Nephron (organoid): ENCODE data around the gene SMIM29.

Source experiments
- H3K27ac Mint-ChIP-seq, 3 experiments: 2 replicates each; pipeline ENCODE4 v1.8.0; 2020; ENCODE audit warnings: mixed read lengths in 3 of 3, mild to moderate bottlenecking in 2 of 3, moderate library complexity in 1 of 3
- H3K27me3 Mint-ChIP-seq: 2 replicates; pipeline ENCODE4 v1.8.0; 2021; ENCODE audit warnings: low read depth, mild to moderate bottlenecking, moderate library complexity, mixed read lengths
- H3K36me3 Mint-ChIP-seq: 2 replicates; pipeline ENCODE4 v1.8.0; 2020; ENCODE audit warnings: low read depth, mixed read lengths
- H3K4me1 Mint-ChIP-seq: 2 replicates; pipeline ENCODE4 v1.8.0; 2020; ENCODE audit warnings: mixed read lengths
- H3K4me3 Mint-ChIP-seq, 3 experiments: 2 replicates each; pipeline ENCODE4 v1.8.0; 2020; ENCODE audit warnings: mild to moderate bottlenecking in 3 of 3, mixed read lengths in 3 of 3, moderate library complexity in 2 of 3
- H3K9me3 Mint-ChIP-seq: 2 replicates; pipeline ENCODE4 v1.8.0; 2020; ENCODE audit warnings: mixed read lengths
- TF ChIP-seq, protein P1 (sequence below), 3 experiments: fragments of 200-600 bp; sonication (generic); IDR thresholded peaks; one replicate each; pipeline ENCODE4 v1.5.0; 2021; ENCODE audit warnings: antibody characterized with exemption in 3 of 3; ENCODE audit not compliant: unreplicated experiment in 3 of 3

The SMIM29 gene

DNA sequence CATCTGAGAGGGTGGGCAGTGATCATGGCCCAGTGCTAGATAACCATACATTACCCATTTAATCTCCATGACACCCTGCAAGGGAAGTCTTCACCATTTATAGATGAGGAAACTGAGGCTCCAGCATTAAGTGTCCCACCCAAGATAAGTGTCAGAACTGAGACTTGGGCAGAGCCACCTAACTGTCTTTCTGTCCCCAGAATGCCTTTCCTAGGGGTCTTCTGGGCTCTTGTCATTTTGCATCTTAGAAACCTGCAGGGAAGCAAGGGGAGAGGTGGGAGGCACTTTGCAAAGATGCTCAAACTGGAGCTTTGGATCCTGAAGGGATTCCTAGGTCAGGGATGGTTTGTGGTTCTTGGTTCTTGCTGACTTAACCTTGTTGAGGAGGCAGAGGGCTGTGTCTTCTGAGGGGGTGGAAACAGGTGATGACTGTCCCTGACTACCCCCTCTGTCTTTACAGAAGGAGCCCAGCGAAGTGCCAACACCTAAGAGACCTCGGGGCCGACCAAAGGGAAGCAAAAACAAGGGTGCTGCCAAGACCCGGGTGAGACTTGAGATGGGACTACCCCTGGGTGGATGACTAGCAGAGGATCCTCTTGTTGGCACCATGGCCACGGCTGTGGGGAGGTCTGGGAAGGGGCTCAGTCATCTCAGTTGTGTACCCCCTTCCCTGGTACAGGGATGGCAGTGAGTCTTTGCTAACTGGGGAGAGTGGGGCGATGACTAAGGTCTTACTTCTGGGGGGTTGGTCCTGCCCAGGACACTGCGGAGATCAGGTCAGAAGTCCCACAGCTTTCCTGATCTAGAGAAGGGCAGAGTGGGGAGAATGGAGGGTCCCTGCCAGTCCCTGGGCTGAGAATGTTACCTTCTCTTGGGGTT is 6.3 kb downstream of the SMIM29 start:
- peaks cover 9% of the 10 kb centered on the region for H3K4me1 Mint-ChIP-seq
- no peaks in the 10 kb centered on the region for H3K9me3 Mint-ChIP-seq
- no peak overlapping the region for H3K27ac Mint-ChIP-seq
- peaks cover 37% of the 10 kb centered on the region for H3K36me3 Mint-ChIP-seq
- H3K4me3 Mint-ChIP-seq = no peak overlapping the region
- TF ChIP-seq, protein P1, sequence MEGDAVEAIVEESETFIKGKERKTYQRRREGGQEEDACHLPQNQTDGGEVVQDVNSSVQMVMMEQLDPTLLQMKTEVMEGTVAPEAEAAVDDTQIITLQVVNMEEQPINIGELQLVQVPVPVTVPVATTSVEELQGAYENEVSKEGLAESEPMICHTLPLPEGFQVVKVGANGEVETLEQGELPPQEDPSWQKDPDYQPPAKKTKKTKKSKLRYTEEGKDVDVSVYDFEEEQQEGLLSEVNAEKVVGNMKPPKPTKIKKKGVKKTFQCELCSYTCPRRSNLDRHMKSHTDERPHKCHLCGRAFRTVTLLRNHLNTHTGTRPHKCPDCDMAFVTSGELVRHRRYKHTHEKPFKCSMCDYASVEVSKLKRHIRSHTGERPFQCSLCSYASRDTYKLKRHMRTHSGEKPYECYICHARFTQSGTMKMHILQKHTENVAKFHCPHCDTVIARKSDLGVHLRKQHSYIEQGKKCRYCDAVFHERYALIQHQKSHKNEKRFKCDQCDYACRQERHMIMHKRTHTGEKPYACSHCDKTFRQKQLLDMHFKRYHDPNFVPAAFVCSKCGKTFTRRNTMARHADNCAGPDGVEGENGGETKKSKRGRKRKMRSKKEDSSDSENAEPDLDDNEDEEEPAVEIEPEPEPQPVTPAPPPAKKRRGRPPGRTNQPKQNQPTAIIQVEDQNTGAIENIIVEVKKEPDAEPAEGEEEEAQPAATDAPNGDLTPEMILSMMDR (IDR thresholded peaks at IDR 0.05; ENCODE audit: unreplicated experiment in 3 of 3) = no peak
- H3K27me3 Mint-ChIP-seq = peaks cover 15% of the 10 kb centered on the region

DNA sequence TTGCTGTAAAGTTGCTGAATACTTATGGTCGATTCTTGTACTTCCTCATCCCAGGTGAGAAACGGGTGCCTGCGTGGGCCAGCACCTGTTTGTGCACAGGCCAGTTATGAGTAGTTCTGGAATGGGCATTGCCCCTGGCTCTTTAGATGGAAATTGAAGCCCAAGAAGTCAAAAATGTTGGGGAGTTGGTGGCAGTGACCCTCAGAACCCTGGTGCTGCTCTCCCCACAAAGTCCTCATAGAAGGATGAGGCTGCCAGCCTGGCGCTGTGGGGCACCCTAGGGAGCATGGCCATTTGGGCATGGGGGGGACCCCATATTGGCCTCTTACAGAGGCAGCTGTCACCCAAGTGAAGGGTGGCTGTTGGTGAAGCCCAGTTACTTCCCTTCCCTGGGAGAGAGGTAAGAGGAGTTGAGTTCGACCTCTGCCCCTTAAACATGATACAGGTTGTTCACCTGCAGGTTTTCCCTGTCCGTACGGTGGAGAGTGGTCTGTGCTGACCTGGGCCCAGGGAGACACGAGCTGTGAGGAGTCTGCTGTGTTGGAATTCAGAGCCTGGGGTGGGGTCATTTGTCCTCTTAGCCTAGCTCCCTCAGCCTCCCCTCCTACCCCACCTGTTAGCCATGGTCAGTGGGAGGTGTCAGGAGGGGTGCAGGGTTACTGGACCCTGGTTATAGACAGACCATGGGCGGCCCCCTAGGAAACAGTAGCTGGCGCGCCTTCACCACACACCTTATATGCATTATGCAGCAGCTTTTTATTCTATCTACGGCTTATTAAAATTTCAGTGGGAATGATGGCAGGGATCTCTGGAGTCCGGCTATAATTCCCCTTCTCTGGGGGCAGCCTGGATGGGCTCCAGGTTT is 7.2 kb downstream of the SMIM29 start:
- no peak overlapping the region for H3K4me3 Mint-ChIP-seq
- H3K9me3 Mint-ChIP-seq = no peaks in the 10 kb centered on the region
- H3K27ac Mint-ChIP-seq = no peak overlapping the region
- H3K4me1 Mint-ChIP-seq = peaks cover 9% of the 10 kb centered on the region
- TF ChIP-seq, protein P1 (IDR thresholded peaks at IDR 0.05; ENCODE audit: unreplicated experiment in 3 of 3) = no peak
- H3K36me3 Mint-ChIP-seq = peaks cover 37% of the 10 kb centered on the region
- H3K27me3 Mint-ChIP-seq = peaks cover 15% of the 10 kb centered on the region

DNA sequence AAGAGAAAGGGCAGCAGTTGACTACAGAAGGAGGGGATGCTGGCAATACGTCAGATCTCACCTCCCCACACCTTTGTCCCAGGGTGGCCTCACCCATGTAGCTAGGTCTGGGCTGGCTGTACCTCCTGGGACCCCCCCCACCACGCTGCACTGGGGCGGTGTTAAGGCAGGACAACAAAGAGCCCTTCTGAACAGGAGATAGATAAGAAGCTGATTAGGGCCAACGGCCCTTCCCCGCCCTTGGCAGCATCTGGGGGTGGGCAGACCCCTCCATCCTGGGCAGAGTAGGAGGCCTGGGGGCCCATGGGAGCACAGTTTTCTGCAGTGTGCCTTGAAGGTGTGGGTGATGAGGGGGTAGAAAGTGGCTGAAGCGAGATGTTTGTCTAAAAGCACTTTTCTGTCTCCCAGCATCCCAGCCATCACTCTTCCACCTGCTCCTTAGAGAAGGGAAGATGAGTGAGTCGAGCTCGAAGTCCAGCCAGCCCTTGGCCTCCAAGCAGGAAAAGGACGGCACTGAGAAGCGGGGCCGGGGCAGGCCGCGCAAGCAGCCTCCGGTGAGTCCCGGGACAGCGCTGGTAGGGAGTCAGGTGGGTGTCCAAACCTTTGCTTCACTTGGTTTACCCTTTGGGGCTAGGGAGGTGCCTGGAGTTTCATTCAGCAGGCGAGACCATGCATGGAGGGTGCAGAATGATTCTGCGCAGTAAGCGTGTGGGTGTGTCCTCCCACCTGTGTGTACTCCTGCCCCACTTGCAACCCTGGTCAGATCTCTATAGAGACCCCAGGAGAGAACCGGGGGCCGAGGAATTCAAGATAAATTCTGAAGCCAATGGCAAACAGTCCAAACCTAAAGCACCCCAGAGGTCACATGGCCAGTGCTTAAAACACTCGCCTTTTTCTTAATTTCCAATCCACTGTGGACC is 8.2 kb downstream of the SMIM29 start:
- Mint-ChIP-seq H3K27me3 (peaks cover 15% of the 10 kb centered on the region), H3K27ac (no peak overlapping the region), H3K9me3 (no peaks in the 10 kb centered on the region), H3K4me3 (peak overlapping the region in 1 of 3 experiments; percentile 41), H3K36me3 (peaks cover 34% of the 10 kb centered on the region), H3K4me1 (peaks cover 9% of the 10 kb centered on the region)
- TF ChIP-seq, protein P1 (IDR thresholded peaks at IDR 0.05; ENCODE audit: unreplicated experiment in 3 of 3) = no peak

DNA sequence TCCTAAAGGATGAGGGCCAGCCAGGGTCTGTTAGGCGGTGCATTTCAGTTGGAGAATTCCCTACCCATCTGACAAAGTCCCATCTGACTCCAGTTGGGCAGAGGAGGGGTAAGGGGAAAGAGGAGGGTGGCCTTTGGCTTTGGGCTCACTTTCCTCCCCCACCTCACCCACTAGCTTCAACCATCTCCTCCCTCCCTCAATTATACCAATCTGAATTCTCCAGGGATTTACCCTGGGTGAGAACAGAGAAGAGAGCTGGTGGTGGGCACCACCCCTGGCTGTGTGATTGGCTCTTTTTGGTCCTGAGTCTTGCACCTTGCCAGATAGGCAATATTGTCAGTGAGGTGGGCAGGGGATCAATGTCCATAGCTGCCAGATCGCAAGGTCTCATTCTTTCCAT is 8.9 kb downstream of the SMIM29 start:
- peaks cover 9% of the 10 kb centered on the region for H3K4me1 Mint-ChIP-seq
- H3K27me3 Mint-ChIP-seq = peaks cover 15% of the 10 kb centered on the region
- peak overlapping the region in 1 of 3 experiments; percentile 41 for H3K4me3 Mint-ChIP-seq
- H3K9me3 Mint-ChIP-seq = no peaks in the 10 kb centered on the region
- TF ChIP-seq, protein P1 (IDR thresholded peaks at IDR 0.05; ENCODE audit: unreplicated experiment in 3 of 3) = no peak
- peaks cover 33% of the 10 kb centered on the region for H3K36me3 Mint-ChIP-seq
- no peak overlapping the region for H3K27ac Mint-ChIP-seq

DNA sequence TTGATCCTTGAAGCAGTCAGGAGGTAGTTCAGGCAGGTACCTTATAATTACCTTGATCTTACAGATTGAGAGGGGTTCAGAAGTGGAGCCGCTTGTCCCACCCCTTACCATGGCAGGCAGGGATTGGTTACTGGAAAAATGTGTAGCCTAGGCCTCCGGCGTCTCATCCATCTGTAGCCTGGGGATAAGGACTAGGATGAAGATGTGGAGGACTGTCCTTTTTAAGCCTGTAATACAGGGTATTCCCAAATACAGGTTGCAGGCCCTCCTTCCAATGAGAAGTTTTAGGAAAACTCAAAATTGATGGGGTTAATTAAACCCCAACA is 9.3 kb downstream of the SMIM29 start:
- peaks cover 33% of the 10 kb centered on the region for H3K36me3 Mint-ChIP-seq
- TF ChIP-seq, protein P1 (IDR thresholded peaks at IDR 0.05; ENCODE audit: unreplicated experiment in 3 of 3) = no peak
- H3K4me1 Mint-ChIP-seq = peaks cover 9% of the 10 kb centered on the region
- peak overlapping the region; percentile 82 to 85 (median 83) for H3K4me3 Mint-ChIP-seq
- no peak overlapping the region for H3K27ac Mint-ChIP-seq
- peaks cover 15% of the 10 kb centered on the region for H3K27me3 Mint-ChIP-seq
- no peaks in the 10 kb centered on the region for H3K9me3 Mint-ChIP-seq
